Measurements from ENCODE around the gene SEMA6A. TPM values are rescaled to one million over a fixed set of nuclear protein-coding genes. Genes with fewer than 3 reads are reported as not detected.

SEMA6A gene
- total RNA-seq, 1 experiment from 2014 or later: 53.3 TPM

DNA sequence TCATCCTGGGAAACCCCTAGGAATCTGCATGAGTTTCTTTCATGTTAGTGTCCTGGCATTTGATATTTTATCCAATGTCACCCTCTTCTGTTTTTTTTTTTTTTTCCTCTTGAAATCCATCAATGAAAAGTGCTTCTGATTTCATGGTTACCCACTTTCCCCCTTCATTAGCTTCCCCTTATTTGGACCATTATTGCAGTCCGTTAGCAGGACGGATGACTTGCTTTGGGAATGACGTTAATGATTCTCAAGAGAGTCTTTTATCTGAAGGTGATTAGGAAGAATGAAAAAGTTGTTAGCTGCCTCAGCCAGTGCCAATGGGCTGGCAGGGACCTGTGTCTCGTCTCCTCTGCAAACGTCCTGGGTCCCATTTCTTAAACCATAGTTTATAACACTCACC lies 134.7 kb downstream of the SEMA6A start:
- DNase-seq: no peak
- intact Hi-C loops (cut with micrococcal nuclease; ENCODE audit: unreplicated experiment): no loop called here
- Mint-ChIP-seq H3K9me3 (ENCODE audit: low read depth, unreplicated experiment) (no peaks in the 10 kb centered on the region), H3K27ac (ENCODE audit: unreplicated experiment) (no peak overlapping the region), H3K36me3 (ENCODE audit: insufficient read depth, unreplicated experiment) (peaks cover 20% of the 10 kb centered on the region), H3K4me3 (ENCODE audit: low read depth, unreplicated experiment) (no peak overlapping the region), H3K27me3 (ENCODE audit: unreplicated experiment) (no peaks in the 10 kb centered on the region), H3K4me1 (ENCODE audit: low read depth, unreplicated experiment) (peaks cover 47% of the 10 kb centered on the region)
- CTCF ChIA-PET: interaction anchor here (0.7 kb wide), 1 partner anchor 304 kb away, joined by 3 read pairs; no protein-coding TSS in a partner anchor
- BruUV-seq (replicated peaks): no TSS peak
- TF ChIP-seq, protein P1, sequence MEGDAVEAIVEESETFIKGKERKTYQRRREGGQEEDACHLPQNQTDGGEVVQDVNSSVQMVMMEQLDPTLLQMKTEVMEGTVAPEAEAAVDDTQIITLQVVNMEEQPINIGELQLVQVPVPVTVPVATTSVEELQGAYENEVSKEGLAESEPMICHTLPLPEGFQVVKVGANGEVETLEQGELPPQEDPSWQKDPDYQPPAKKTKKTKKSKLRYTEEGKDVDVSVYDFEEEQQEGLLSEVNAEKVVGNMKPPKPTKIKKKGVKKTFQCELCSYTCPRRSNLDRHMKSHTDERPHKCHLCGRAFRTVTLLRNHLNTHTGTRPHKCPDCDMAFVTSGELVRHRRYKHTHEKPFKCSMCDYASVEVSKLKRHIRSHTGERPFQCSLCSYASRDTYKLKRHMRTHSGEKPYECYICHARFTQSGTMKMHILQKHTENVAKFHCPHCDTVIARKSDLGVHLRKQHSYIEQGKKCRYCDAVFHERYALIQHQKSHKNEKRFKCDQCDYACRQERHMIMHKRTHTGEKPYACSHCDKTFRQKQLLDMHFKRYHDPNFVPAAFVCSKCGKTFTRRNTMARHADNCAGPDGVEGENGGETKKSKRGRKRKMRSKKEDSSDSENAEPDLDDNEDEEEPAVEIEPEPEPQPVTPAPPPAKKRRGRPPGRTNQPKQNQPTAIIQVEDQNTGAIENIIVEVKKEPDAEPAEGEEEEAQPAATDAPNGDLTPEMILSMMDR (IDR thresholded peaks at IDR 0.05; ENCODE audit: unreplicated experiment): no peak

DNA sequence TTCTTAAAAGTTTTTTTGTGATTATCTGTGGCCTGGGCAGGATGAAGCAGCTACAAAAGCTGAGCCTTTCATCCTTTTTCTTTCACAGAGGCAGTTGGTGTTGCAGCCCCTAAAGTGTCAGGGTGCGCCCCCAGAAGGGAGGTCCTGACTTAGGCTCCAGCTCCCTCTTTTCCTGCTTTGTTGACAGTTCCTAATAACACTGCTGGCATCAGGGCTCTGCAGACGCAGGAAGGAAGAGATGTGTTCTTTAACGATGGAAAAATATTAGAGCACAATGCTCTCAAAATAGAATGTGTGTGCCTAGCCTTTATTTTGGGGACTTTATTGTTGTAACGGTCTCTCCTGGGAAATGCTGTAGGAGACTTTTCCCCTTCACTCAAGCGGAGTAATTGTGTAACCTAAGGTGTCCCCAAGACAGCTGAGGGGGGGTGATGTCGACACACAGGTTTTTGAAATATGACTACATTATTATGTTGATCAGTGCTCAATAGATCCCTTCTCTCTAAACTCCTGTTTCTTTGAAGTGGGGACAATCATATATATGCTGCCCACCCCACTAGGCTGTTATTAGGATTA lies 135.6 kb downstream of the SEMA6A start:
- Mint-ChIP-seq H3K36me3 (ENCODE audit: insufficient read depth, unreplicated experiment) (peaks cover 20% of the 10 kb centered on the region), H3K27me3 (ENCODE audit: unreplicated experiment) (no peaks in the 10 kb centered on the region), H3K4me1 (ENCODE audit: low read depth, unreplicated experiment) (peaks cover 47% of the 10 kb centered on the region), H3K27ac (ENCODE audit: unreplicated experiment) (no peak overlapping the region), H3K4me3 (ENCODE audit: low read depth, unreplicated experiment) (no peak overlapping the region), H3K9me3 (ENCODE audit: low read depth, unreplicated experiment) (no peaks in the 10 kb centered on the region)
- TF ChIP-seq, protein P1 (IDR thresholded peaks at IDR 0.05; ENCODE audit: unreplicated experiment): no peak
- intact Hi-C loops (cut with micrococcal nuclease; ENCODE audit: unreplicated experiment): no loop called here
- no TSS peak for BruUV-seq (replicated peaks)
- DNase-seq: no peak
- CTCF ChIA-PET: interaction anchor here (0.6 kb wide), 1 partner anchor 106 kb away, joined by 3 read pairs; no protein-coding TSS in a partner anchor

DNA sequence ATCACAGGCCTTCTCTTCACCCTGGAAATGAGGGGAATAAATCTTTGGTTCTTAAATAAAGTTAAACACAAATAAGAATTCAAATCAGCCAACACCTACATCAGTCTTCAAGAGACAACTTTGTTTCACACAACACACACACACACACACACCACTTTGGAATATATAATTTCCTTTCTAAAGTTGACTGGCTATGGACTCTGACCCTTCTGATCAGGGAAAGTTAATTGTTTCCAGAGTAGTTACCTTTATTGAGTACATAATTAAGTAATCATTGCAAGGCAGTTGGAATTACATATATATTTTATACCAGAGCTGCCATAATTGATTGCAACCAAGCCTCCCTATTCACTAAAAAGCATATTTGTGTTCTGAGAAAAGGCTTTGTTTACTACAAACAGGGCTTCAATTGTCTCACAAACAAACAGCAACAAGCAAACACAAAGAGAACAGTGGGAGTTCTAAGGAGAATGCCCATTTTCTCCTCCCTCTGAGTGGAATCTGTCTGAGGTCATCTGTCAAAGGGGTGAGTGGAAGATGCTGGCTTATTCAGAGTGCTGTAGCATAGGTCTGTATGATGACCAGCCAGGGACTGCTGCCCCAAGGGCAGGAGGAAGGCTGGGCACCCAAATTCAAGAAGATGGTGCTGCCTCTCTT lies 136.6 kb downstream of the SEMA6A start:
- intact Hi-C loops (cut with micrococcal nuclease; ENCODE audit: unreplicated experiment): no loop called here
- Mint-ChIP-seq H3K9me3 (ENCODE audit: low read depth, unreplicated experiment) (no peaks in the 10 kb centered on the region), H3K36me3 (ENCODE audit: insufficient read depth, unreplicated experiment) (peaks cover 20% of the 10 kb centered on the region), H3K4me1 (ENCODE audit: low read depth, unreplicated experiment) (peaks cover 39% of the 10 kb centered on the region), H3K4me3 (ENCODE audit: low read depth, unreplicated experiment) (no peak overlapping the region), H3K27ac (ENCODE audit: unreplicated experiment) (no peak overlapping the region), H3K27me3 (ENCODE audit: unreplicated experiment) (no peaks in the 10 kb centered on the region)
- TF ChIP-seq, protein P1 (IDR thresholded peaks at IDR 0.05; ENCODE audit: unreplicated experiment): no peak
- no TSS peak for BruUV-seq (replicated peaks)
- DNase-seq: no peak
- CTCF ChIA-PET: no interaction called here

DNA sequence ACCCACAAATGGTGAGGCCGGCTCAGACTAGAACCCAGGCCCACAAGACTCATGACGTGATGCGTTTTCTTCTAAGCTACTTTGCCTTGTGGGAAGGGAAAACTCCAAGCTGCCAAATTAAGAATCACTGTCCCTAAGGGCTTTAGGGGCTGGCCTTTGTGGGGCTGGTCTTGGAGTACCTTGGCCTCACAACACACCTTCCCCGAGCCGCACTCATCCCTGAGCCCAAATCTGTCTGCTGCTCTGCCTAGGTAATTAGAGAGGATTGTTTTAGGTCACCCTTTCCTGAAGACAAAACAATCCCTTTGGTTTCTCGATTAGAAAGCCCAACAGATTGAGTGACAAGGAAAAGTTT lies 137.3 kb downstream of the SEMA6A start:
- no TSS peak for BruUV-seq (replicated peaks)
- H3K9me3 Mint-ChIP-seq (ENCODE audit: low read depth, unreplicated experiment): no peaks in the 10 kb centered on the region
- intact Hi-C loops (cut with micrococcal nuclease; ENCODE audit: unreplicated experiment): no loop called here
- TF ChIP-seq, protein P1 (IDR thresholded peaks at IDR 0.05; ENCODE audit: unreplicated experiment): no peak
- peaks cover 31% of the 10 kb centered on the region for H3K4me1 Mint-ChIP-seq (ENCODE audit: low read depth, unreplicated experiment)
- no peak overlapping the region for H3K27ac Mint-ChIP-seq (ENCODE audit: unreplicated experiment)
- peaks cover 15% of the 10 kb centered on the region for H3K36me3 Mint-ChIP-seq (ENCODE audit: insufficient read depth, unreplicated experiment)
- H3K4me3 Mint-ChIP-seq (ENCODE audit: low read depth, unreplicated experiment): no peak overlapping the region
- H3K27me3 Mint-ChIP-seq (ENCODE audit: unreplicated experiment): no peaks in the 10 kb centered on the region
- CTCF ChIA-PET: no interaction called here
- no peak for DNase-seq
